Panc1 (cell line): Measurements from ENCODE around the gene VARS1. TPM values are rescaled to one million over a fixed set of nuclear protein-coding genes. Genes with fewer than 3 reads are reported as not detected.
"Not testable (repeated sequence)": the region's sequence is repeated elsewhere in the genome, so short reads cannot be mapped to it uniquely, and the experiment has no call there.

ENCODE experiments used
- ATAC-seq: fragments of 200-7000 bp; cut with Tn5 transposase; 2 replicates; pipeline ENCODE4 v1.9.1; 2020; ENCODE audit warnings: mild to moderate bottlenecking, moderate library complexity
- BruUV-seq: library from RNA; stranded (reverse); fragments of 400-500 nt; replicated peaks from 2 replicates; lab custom pipeline; 2021; lab: Mats Ljungman, UMichigan
- CTCF ChIA-PET: fragments of 300-600 bp; sonication (Branson Sonifier 250); formaldehyde crosslinking; loops from one replicate; lab custom pipeline; 2022; ENCODE audit warnings: antibody characterized with exemption; lab: Charles Lee
- POLR2A ChIA-PET: fragments of 300-600 bp; sonication (Branson Sonifier 250); formaldehyde crosslinking; loops from one replicate; lab custom pipeline; 2022; ENCODE audit warnings: antibody characterized with exemption; lab: Charles Lee
- DNase-seq: peaks from one replicate; pipeline ENCODE4 v3.0.0-alpha.2; 2010; ENCODE audit warnings: low read depth, low spot score
- H3K27ac ChIP-seq: 2 replicates; pipeline ENCODE4 v1.5.1; 2011; ENCODE audit warnings: mild to moderate bottlenecking, low read length, inconsistent platforms
- H3K27me3 ChIP-seq: fragments of 200-500 bp; sonication (Bioruptor generic); 2 replicates; pipeline ENCODE4 v1.6.0; 2014; ENCODE audit warnings: low read length, inconsistent platforms; ENCODE audit not compliant: control insufficient read depth, insufficient read depth
- H3K36me3 ChIP-seq: fragments of 200-500 bp; sonication (Bioruptor generic); 2 replicates; pipeline ENCODE4 v1.5.1; 2014; ENCODE audit warnings: inconsistent platforms, mild to moderate bottlenecking, low read length, moderate library complexity; ENCODE audit not compliant: control insufficient read depth, insufficient read depth
- H3K4me1 ChIP-seq: 2 replicates; pipeline ENCODE4 v1.5.1; 2011; ENCODE audit warnings: inconsistent platforms, mild to moderate bottlenecking, low read length, moderate library complexity; ENCODE audit not compliant: control insufficient read depth, insufficient read depth
- H3K4me3 ChIP-seq, 2 experiments: 2 replicates each; pipeline ENCODE4 v1.5.1; 2011 to 2012; ENCODE audit warnings: low read depth in 2 of 2, low read length in 2 of 2, mild to moderate bottlenecking in 2 of 2, inconsistent platforms in 1 of 2, moderate library complexity in 1 of 2
- H3K9me3 ChIP-seq: fragments of 200-500 bp; sonication (Bioruptor generic); 2 replicates; pipeline ENCODE4 v1.5.1; 2014; ENCODE audit warnings: low read depth, mild to moderate bottlenecking, inconsistent platforms, low read length, moderate library complexity; ENCODE audit not compliant: control insufficient read depth, insufficient read depth
- CTCF ChIP-seq: fragments of 450-650 bp; IDR thresholded peaks from 2 replicates; pipeline ENCODE4 v1.5.1; 2017; ENCODE audit warnings: mild to moderate bottlenecking
- POLR2AphosphoS5 ChIP-seq: IDR thresholded peaks from 2 replicates; pipeline ENCODE4 v1.6.1; 2012; ENCODE audit warnings: mild to moderate bottlenecking, low read depth, low read length, moderate library complexity
- REST ChIP-seq, 2 experiments: IDR thresholded peaks; 2 replicates each; pipeline ENCODE4 v1.6.1; 2011 to 2012; ENCODE audit warnings: low read depth in 2 of 2, control low read depth in 1 of 2, low read length in 1 of 2, mild to moderate bottlenecking in 1 of 2, moderate library complexity in 1 of 2; ENCODE audit not compliant: insufficient read depth in 1 of 2
- SIN3A ChIP-seq: IDR thresholded peaks from 2 replicates; pipeline ENCODE4 v1.6.1; 2012; ENCODE audit warnings: low read depth, mild to moderate bottlenecking, low read length, moderate library complexity, borderline replicate concordance; ENCODE audit not compliant: insufficient read depth
- TCF7L2 ChIP-seq: IDR thresholded peaks from 2 replicates; pipeline ENCODE4 v1.6.1; 2011; ENCODE audit warnings: mild to moderate bottlenecking, low read depth, low read length, inconsistent platforms
- in situ Hi-C: cut with HindIII; loops from 2 replicates; pipeline ENCODE4 v1.10.0; 2016; ENCODE audit warnings: low sequenced_read_pairs, low pct_unique_long_range_greater_than_20kb
- intact Hi-C: fragments of 100-400 bp; cut with micrococcal nuclease; formaldehyde crosslinking; loops from one replicate; pipeline ENCODE4 v1.10.0; 2022; ENCODE audit not compliant: unreplicated experiment
- total RNA-seq: library from RNA; stranded (reverse); gene quantifications from one replicate; pipeline ENCODE4 v1.2.1, GENCODE V29; 2021; ENCODE audit not compliant: unreplicated experiment

Gene VARS1
- total RNA-seq, 1 experiment from 2014 or later = 229 TPM

GRCh38 chr6:31819871-31820299 is 24.3 kb upstream of the VARS1 start:
- H3K36me3 ChIP-seq = no peaks in the 10 kb centered on the region; the same call in 1 of the 2 replicates
- TF ChIP-seq SIN3A (no peak), CTCF (no peak), REST (IDR thresholded peaks at IDR 0.05; ENCODE audit: insufficient read depth in 1 of 2, low read depth in 2 of 2, low read length in 1 of 2) (no peak), TCF7L2 (no peak), POLR2AphosphoS5 (no peak)
- CTCF ChIA-PET = no interaction called here
- BruUV-seq = no TSS peak
- intact Hi-C loops = loop anchor here (10.0 kb wide), 1 partner anchor 45 kb away; the partner anchor contains the start of gene VWA7
- peak overlapping the region; percentile 70 for H3K27ac ChIP-seq
- no peaks in the 10 kb centered on the region for H3K27me3 ChIP-seq
- H3K4me1 ChIP-seq = peaks cover 29% of the 10 kb centered on the region
- H3K9me3 ChIP-seq = no peaks in the 10 kb centered on the region
- H3K4me3 ChIP-seq = peak overlapping the region; percentile 64 to 80; a peak in 3 of 4 replicates
- ATAC-seq = no peak
- in situ Hi-C loops = no loop called here
- DNase-seq = no peak
- POLR2A ChIA-PET = interaction anchor here (0.6 kb wide), 6 partner anchors 14 to 158 kb away, joined by 3 to 6 read pairs (median 3); no protein-coding TSS in a partner anchor

- H3K36me3 ChIP-seq, H3K9me3 ChIP-seq, in situ Hi-C loops, CTCF ChIA-PET, DNase-seq, BruUV-seq, H3K27me3 ChIP-seq, ATAC-seq, intact Hi-C loops: not testable (repeated sequence)
- Histone ChIP-seq H3K4me1 (peaks cover 26% of the 10 kb centered on the region), H3K4me3 (peak overlapping the region; percentile 64 to 80), H3K27ac (peak overlapping the region; percentile 70)
- POLR2A ChIA-PET = interaction anchor here (0.6 kb wide), 1 partner anchor 30 kb away, joined by 6 read pairs; no protein-coding TSS in a partner anchor
Observed at GRCh38 chr6:31817929-31818511, 22.5 kb upstream of the VARS1 start.

- H3K4me3 ChIP-seq = peak overlapping the region; percentile 64 to 80
- ATAC-seq, H3K27me3 ChIP-seq, in situ Hi-C loops, intact Hi-C loops, DNase-seq, CTCF ChIA-PET, H3K36me3 ChIP-seq, H3K9me3 ChIP-seq: not testable (repeated sequence)
- BruUV-seq = TSS peak; percentile 96
- H3K4me1 ChIP-seq = peaks cover 21% of the 10 kb centered on the region
- POLR2A ChIA-PET = interaction anchor here (0.6 kb wide), 1 partner anchor 29 kb away, joined by 6 read pairs; no protein-coding TSS in a partner anchor
- peak overlapping the region; percentile 70 for H3K27ac ChIP-seq
Observed at GRCh38 chr6:31817133-31817928, 21.8 kb upstream of the VARS1 start.
